Activated T-helper 1 cell treated with anti-CD3 and anti-CD28 coated beads, Interleukin-12 subunit alpha, Interleukin-12 subunit beta, Interleukin-2, Interleukin-4 antibody, amounts not matched to agents 30 ng/mL and 10 ng/mL and 1 ng/mL, durations not matched to agents 14 hours and 24 hours and 36 hours (primary cell): ENCODE data around the gene RASL11B. TPM values are rescaled to one million over a fixed set of nuclear protein-coding genes. Genes with fewer than 3 reads are reported as not detected.

ENCODE experiments used
- DNase-seq: peaks from one replicate; pipeline ENCODE4 v3.0.0; 2021; ENCODE audit warnings: low spot score
- H3K27ac Mint-ChIP-seq: one replicate; pipeline ENCODE4 v1.8.0; 2021; ENCODE audit warnings: mild to moderate bottlenecking, mixed read lengths
- H3K27me3 Mint-ChIP-seq: one replicate; pipeline ENCODE4 v1.8.0; 2022; ENCODE audit warnings: mild to moderate bottlenecking, moderate library complexity, mixed read lengths; ENCODE audit not compliant: insufficient read depth
- H3K36me3 Mint-ChIP-seq: one replicate; pipeline ENCODE4 v1.8.0; 2021; ENCODE audit warnings: low read depth, mixed read lengths
- H3K4me1 Mint-ChIP-seq: one replicate; pipeline ENCODE4 v1.8.0; 2021; ENCODE audit warnings: low read depth, mixed read lengths
- H3K4me3 Mint-ChIP-seq: one replicate; pipeline ENCODE4 v1.8.0; 2021; ENCODE audit warnings: mild to moderate bottlenecking, moderate library complexity, mixed read lengths
- H3K9me3 Mint-ChIP-seq: one replicate; pipeline ENCODE4 v1.8.0; 2021; ENCODE audit warnings: mixed read lengths
- intact Hi-C: fragments of 100-400 bp; cut with micrococcal nuclease; formaldehyde crosslinking; loops from one replicate; pipeline ENCODE4 v1.15.1; 2024
- total RNA-seq: library from RNA; stranded (reverse); gene quantifications from 2 replicates; pipeline ENCODE4 v1.2.3, GENCODE V29; 2022

Gene RASL11B
- total RNA-seq, 1 donor from 2014 or later: 1.6 TPM

GRCh38 chr4:52852041-52852440 lies 10.1 kb upstream of the RASL11B start:
- intact Hi-C loops: no loop called here
- Mint-ChIP-seq H3K4me1 (peaks cover 6% of the 10 kb centered on the region), H3K27me3 (peaks cover 4% of the 10 kb centered on the region), H3K36me3 (no peaks in the 10 kb centered on the region), H3K27ac (no peak overlapping the region), H3K4me3 (no peak overlapping the region), H3K9me3 (no peaks in the 10 kb centered on the region)
- DNase-seq: no peak

GRCh38 chr4:52852711-52853110 lies 9.4 kb upstream of the RASL11B start:
- intact Hi-C loops: no loop called here
- Mint-ChIP-seq H3K4me3 (no peak overlapping the region), H3K36me3 (no peaks in the 10 kb centered on the region), H3K27me3 (peaks cover 4% of the 10 kb centered on the region), H3K9me3 (no peaks in the 10 kb centered on the region), H3K27ac (no peak overlapping the region), H3K4me1 (peaks cover 10% of the 10 kb centered on the region)
- no peak for DNase-seq

- Mint-ChIP-seq H3K4me1 (peaks cover 10% of the 10 kb centered on the region), H3K27me3 (peaks cover 4% of the 10 kb centered on the region)
- intact Hi-C loops: no loop called here
Observed at GRCh38 chr4:52853351-52853750, 8.8 kb upstream of the RASL11B start.

GRCh38 chr4:52856801-52857200 lies 5.3 kb upstream of the RASL11B start:
- H3K4me3 Mint-ChIP-seq: no peak overlapping the region
- H3K27me3 Mint-ChIP-seq: peaks cover 27% of the 10 kb centered on the region
- no peaks in the 10 kb centered on the region for H3K36me3 Mint-ChIP-seq
- H3K27ac Mint-ChIP-seq: no peak overlapping the region
- H3K4me1 Mint-ChIP-seq: peaks cover 22% of the 10 kb centered on the region
- intact Hi-C loops: no loop called here
- DNase-seq: no peak
- no peaks in the 10 kb centered on the region for H3K9me3 Mint-ChIP-seq

More at GRCh38 chr4:52853351-52853750, 8.8 kb upstream of the RASL11B start:
- H3K4me3 Mint-ChIP-seq: no peak overlapping the region
- no peaks in the 10 kb centered on the region for H3K36me3 Mint-ChIP-seq
- DNase-seq: no peak
- H3K27ac Mint-ChIP-seq: no peak overlapping the region
- no peaks in the 10 kb centered on the region for H3K9me3 Mint-ChIP-seq

GRCh38 chr4:52860361-52860760 lies 1.8 kb upstream of the RASL11B start:
- no peak overlapping the region for H3K27ac Mint-ChIP-seq
- H3K36me3 Mint-ChIP-seq: no peaks in the 10 kb centered on the region
- peaks cover 38% of the 10 kb centered on the region for H3K27me3 Mint-ChIP-seq
- DNase-seq: no peak
- H3K4me1 Mint-ChIP-seq: peaks cover 22% of the 10 kb centered on the region
- intact Hi-C loops: loop anchor here (5.0 kb wide), 3 partner anchors 198 to 1018 kb away; partner anchors contain the start of genes DCUN1D4 and FIP1L1
- no peak overlapping the region for H3K4me3 Mint-ChIP-seq
- H3K9me3 Mint-ChIP-seq: no peaks in the 10 kb centered on the region

- Mint-ChIP-seq H3K9me3 (no peaks in the 10 kb centered on the region), H3K27me3 (peaks cover 36% of the 10 kb centered on the region), H3K36me3 (no peaks in the 10 kb centered on the region), H3K4me1 (peaks cover 22% of the 10 kb centered on the region), H3K4me3 (peak overlapping the region; percentile 81), H3K27ac (no peak overlapping the region)
- no peak for DNase-seq
- intact Hi-C loops: loop anchor here (5.0 kb wide), 3 partner anchors 199 to 1019 kb away; partner anchors contain the start of genes DCUN1D4 and FIP1L1
Observed at GRCh38 chr4:52861171-52861823, 820 bp upstream of the RASL11B start.

GRCh38 chr4:52862639-52863161 lies 583 bp downstream of the RASL11B start:
- Mint-ChIP-seq H3K27ac (no peak overlapping the region), H3K4me3 (peak overlapping the region; percentile 39), H3K36me3 (no peaks in the 10 kb centered on the region), H3K27me3 (peaks cover 36% of the 10 kb centered on the region), H3K4me1 (peaks cover 12% of the 10 kb centered on the region), H3K9me3 (no peaks in the 10 kb centered on the region)
- no peak for DNase-seq
- intact Hi-C loops: loop anchor here (1.0 to 5.0 kb wide), 6 partner anchors 120 to 1020 kb away; partner anchors contain the start of genes DCUN1D4 and FIP1L1

- Mint-ChIP-seq H3K9me3 (no peaks in the 10 kb centered on the region), H3K27ac (no peak overlapping the region), H3K27me3 (peaks cover 36% of the 10 kb centered on the region), H3K4me3 (peak overlapping the region; percentile 39), H3K4me1 (peaks cover 12% of the 10 kb centered on the region), H3K36me3 (no peaks in the 10 kb centered on the region)
- intact Hi-C loops: loop anchor here (2.0 to 5.0 kb wide), 4 partner anchors 119 to 1021 kb away; partner anchors contain the start of genes DCUN1D4 and FIP1L1
- DNase-seq: no peak
Observed at GRCh38 chr4:52863324-52863723, 1.2 kb downstream of the RASL11B start.

GRCh38 chr4:52864793-52865192 lies 2.7 kb downstream of the RASL11B start:
- Mint-ChIP-seq H3K36me3 (no peaks in the 10 kb centered on the region), H3K4me3 (no peak overlapping the region), H3K4me1 (peaks cover 12% of the 10 kb centered on the region), H3K9me3 (no peaks in the 10 kb centered on the region), H3K27me3 (peaks cover 31% of the 10 kb centered on the region), H3K27ac (no peak overlapping the region)
- intact Hi-C loops: loop anchor here (5.0 kb wide), 3 partner anchors 202 to 1022 kb away; partner anchors contain the start of genes DCUN1D4 and FIP1L1
- DNase-seq: no peak

GRCh38 chr4:52865300-52865699 lies 3.2 kb downstream of the RASL11B start:
- no peak overlapping the region for H3K27ac Mint-ChIP-seq
- H3K4me1 Mint-ChIP-seq: peaks cover 12% of the 10 kb centered on the region
- H3K36me3 Mint-ChIP-seq: no peaks in the 10 kb centered on the region
- intact Hi-C loops: no loop called here
- no peak overlapping the region for H3K4me3 Mint-ChIP-seq
- no peaks in the 10 kb centered on the region for H3K9me3 Mint-ChIP-seq
- no peak for DNase-seq
- peaks cover 26% of the 10 kb centered on the region for H3K27me3 Mint-ChIP-seq

- H3K9me3 Mint-ChIP-seq: no peaks in the 10 kb centered on the region
- no peaks in the 10 kb centered on the region for H3K36me3 Mint-ChIP-seq
- intact Hi-C loops: no loop called here
- peaks cover 11% of the 10 kb centered on the region for H3K27me3 Mint-ChIP-seq
- no peak for DNase-seq
- H3K27ac Mint-ChIP-seq: no peak overlapping the region
- H3K4me3 Mint-ChIP-seq: no peak overlapping the region
- H3K4me1 Mint-ChIP-seq: peaks cover under 1% of the 10 kb centered on the region
Observed at GRCh38 chr4:52866734-52867133, 4.6 kb downstream of the RASL11B start.

- intact Hi-C loops: no loop called here
- Mint-ChIP-seq H3K4me1 (no peaks in the 10 kb centered on the region), H3K4me3 (no peak overlapping the region), H3K27me3 (peaks cover 11% of the 10 kb centered on the region), H3K27ac (no peak overlapping the region), H3K9me3 (no peaks in the 10 kb centered on the region), H3K36me3 (no peaks in the 10 kb centered on the region)
- DNase-seq: no peak
Observed at GRCh38 chr4:52867163-52867562, 5.0 kb downstream of the RASL11B start.

- intact Hi-C loops: no loop called here
- no peaks in the 10 kb centered on the region for H3K36me3 Mint-ChIP-seq
Observed at GRCh38 chr4:52868133-52868532, 6.0 kb downstream of the RASL11B start.

More at GRCh38 chr4:52868133-52868532, 6.0 kb downstream of the RASL11B start:
- Mint-ChIP-seq H3K27me3 (peaks cover 10% of the 10 kb centered on the region), H3K4me1 (no peaks in the 10 kb centered on the region), H3K27ac (no peak overlapping the region), H3K4me3 (no peak overlapping the region), H3K9me3 (no peaks in the 10 kb centered on the region)
- no peak for DNase-seq
